ENCODE measurements around the gene SPDYC. TPM values are rescaled to one million over a fixed set of nuclear protein-coding genes. Genes with fewer than 3 reads are reported as not detected.

SPDYC gene
- polyA plus RNA-seq, 3 donors: 0.64 TPM; not detected in 2

- no peak for DNase-seq
- TF ChIP-seq CTCF (IDR thresholded peaks at IDR 0.05): no peak
- 79% methylated on average over 8 of the region's 14 CpGs for WGBS (ENCODE audit: insufficient coverage)
- Mint-ChIP-seq H3K9me3 (peaks cover 0 to 3% (median 0%) of the 10 kb centered on the region in 7 donors), H3K4me3 (no peak overlapping the region), H3K36me3 (peaks cover 52 to 67% of the 10 kb centered on the region in 2 donors), H3K27me3 (ENCODE audit: low read depth in 3 of 3) (peaks cover 0 to 3% (median 0%) of the 10 kb centered on the region in 3 donors), H3K4me1 (peaks cover 48% of the 10 kb centered on the region), H3K27ac (peak overlapping the region in 2 of 7 donors; percentile 8 to 40)
- Histone ChIP-seq H3K4me2 (replicated peaks; ENCODE audit: extremely low read depth, low read length, poor library complexity, severe bottlenecking) (no peak overlapping the region), H2AFZ (ENCODE audit: insufficient read depth, low read depth, low read length, poor library complexity, severe bottlenecking) (no peak overlapping the region), H3K4me3 (replicated peaks in 1 of 3; ENCODE audit: low read depth in 2 of 3, low read length in 3 of 3) (no peak overlapping the region), H3K9ac (ENCODE audit: insufficient read depth, low read length, poor library complexity, severe bottlenecking) (no peak overlapping the region), H3K27ac (ENCODE audit: low read depth in 1 of 2, low read length in 2 of 2) (no peak overlapping the region), H3K79me2 (ENCODE audit: insufficient read depth, low read length) (no peaks in the 10 kb centered on the region), H3K4me1 (ENCODE audit: control insufficient read depth in 1 of 2, insufficient read depth in 2 of 2, low read length in 2 of 2) (peaks cover 26 to 35% of the 10 kb centered on the region in 2 donors), H3K27me3 (ENCODE audit: control insufficient read depth in 2 of 2, insufficient read depth in 2 of 2, low read length in 2 of 2) (no peaks in the 10 kb centered on the region), H3K36me3 (replicated peaks in 1 of 2; ENCODE audit: control insufficient read depth in 1 of 2, insufficient read depth in 2 of 2, low read length in 2 of 2) (peaks cover 56 to 70% of the 10 kb centered on the region in 2 donors), H3K9me3 (replicated peaks in 1 of 2; ENCODE audit: control insufficient read depth in 1 of 2, insufficient read depth in 1 of 2, low read length in 2 of 2) (no peaks in the 10 kb centered on the region), H4K20me1 (ENCODE audit: insufficient read depth, low read length) (peaks cover 11% of the 10 kb centered on the region)
- intact Hi-C loops (cut with micrococcal nuclease): no loop called here
Measured at GRCh38 chr11:65210361-65210731, 40.3 kb downstream of the SPDYC start.

- Mint-ChIP-seq H3K27ac (peak overlapping the region in 1 of 7 donors; percentile 8), H3K4me3 (no peak overlapping the region), H3K4me1 (peaks cover 48% of the 10 kb centered on the region), H3K27me3 (ENCODE audit: low read depth in 3 of 3) (peaks cover 0 to 5% (median 0%) of the 10 kb centered on the region in 3 donors), H3K36me3 (peaks cover 50 to 63% of the 10 kb centered on the region in 2 donors), H3K9me3 (peaks cover 0 to 3% (median 0%) of the 10 kb centered on the region in 7 donors)
- WGBS (ENCODE audit: insufficient coverage): 89% methylated on average over 3 of the region's 4 CpGs
- Histone ChIP-seq H3K36me3 (replicated peaks in 1 of 2; ENCODE audit: control insufficient read depth in 1 of 2, insufficient read depth in 2 of 2, low read length in 2 of 2) (peaks cover 52 to 66% of the 10 kb centered on the region in 2 donors), H3K4me2 (replicated peaks; ENCODE audit: extremely low read depth, low read length, poor library complexity, severe bottlenecking) (no peak overlapping the region), H3K9me3 (replicated peaks in 1 of 2; ENCODE audit: control insufficient read depth in 1 of 2, insufficient read depth in 1 of 2, low read length in 2 of 2) (no peaks in the 10 kb centered on the region), H3K27ac (ENCODE audit: low read depth in 1 of 2, low read length in 2 of 2) (no peak overlapping the region), H2AFZ (ENCODE audit: insufficient read depth, low read depth, low read length, poor library complexity, severe bottlenecking) (no peak overlapping the region), H3K79me2 (ENCODE audit: insufficient read depth, low read length) (no peaks in the 10 kb centered on the region), H3K9ac (ENCODE audit: insufficient read depth, low read length, poor library complexity, severe bottlenecking) (no peak overlapping the region), H3K4me3 (replicated peaks in 1 of 3; ENCODE audit: low read depth in 2 of 3, low read length in 3 of 3) (no peak overlapping the region), H4K20me1 (ENCODE audit: insufficient read depth, low read length) (peaks cover 11% of the 10 kb centered on the region), H3K27me3 (ENCODE audit: control insufficient read depth in 2 of 2, insufficient read depth in 2 of 2, low read length in 2 of 2) (no peaks in the 10 kb centered on the region), H3K4me1 (ENCODE audit: control insufficient read depth in 1 of 2, insufficient read depth in 2 of 2, low read length in 2 of 2) (peaks cover 26 to 35% of the 10 kb centered on the region in 2 donors)
- intact Hi-C loops (cut with micrococcal nuclease): no loop called here
- no peak for TF ChIP-seq CTCF (IDR thresholded peaks at IDR 0.05)
- no peak for DNase-seq
Measured at GRCh38 chr11:65210748-65211147, 40.7 kb downstream of the SPDYC start.
